Panc1 (cell line): ENCODE measurements around the gene EBLN2. TPM values are rescaled to one million over a fixed set of nuclear protein-coding genes. Genes with fewer than 3 reads are reported as not detected.

ENCODE experiments used
- ATAC-seq: fragments of 200-7000 bp; cut with Tn5 transposase; 2 replicates; pipeline ENCODE4 v1.9.1; 2020; ENCODE audit warnings: mild to moderate bottlenecking, moderate library complexity
- BruUV-seq: library from RNA; stranded (reverse); fragments of 400-500 nt; replicated peaks from 2 replicates; lab custom pipeline; 2021; lab: Mats Ljungman, UMichigan
- CTCF ChIA-PET: fragments of 300-600 bp; sonication (Branson Sonifier 250); formaldehyde crosslinking; loops from one replicate; lab custom pipeline; 2022; ENCODE audit warnings: antibody characterized with exemption; lab: Charles Lee
- POLR2A ChIA-PET: fragments of 300-600 bp; sonication (Branson Sonifier 250); formaldehyde crosslinking; loops from one replicate; lab custom pipeline; 2022; ENCODE audit warnings: antibody characterized with exemption; lab: Charles Lee
- DNase-seq: peaks from one replicate; pipeline ENCODE4 v3.0.0-alpha.2; 2010; ENCODE audit warnings: low read depth, low spot score
- H3K27ac ChIP-seq: 2 replicates; pipeline ENCODE4 v1.5.1; 2011; ENCODE audit warnings: mild to moderate bottlenecking, low read length, inconsistent platforms
- H3K27me3 ChIP-seq: fragments of 200-500 bp; sonication (Bioruptor generic); 2 replicates; pipeline ENCODE4 v1.6.0; 2014; ENCODE audit warnings: low read length, inconsistent platforms; ENCODE audit not compliant: control insufficient read depth, insufficient read depth
- H3K36me3 ChIP-seq: fragments of 200-500 bp; sonication (Bioruptor generic); 2 replicates; pipeline ENCODE4 v1.5.1; 2014; ENCODE audit warnings: inconsistent platforms, mild to moderate bottlenecking, low read length, moderate library complexity; ENCODE audit not compliant: control insufficient read depth, insufficient read depth
- H3K4me1 ChIP-seq: 2 replicates; pipeline ENCODE4 v1.5.1; 2011; ENCODE audit warnings: inconsistent platforms, mild to moderate bottlenecking, low read length, moderate library complexity; ENCODE audit not compliant: control insufficient read depth, insufficient read depth
- H3K4me3 ChIP-seq, 2 experiments: 2 replicates each; pipeline ENCODE4 v1.5.1; 2011 to 2012; ENCODE audit warnings: low read depth in 2 of 2, low read length in 2 of 2, mild to moderate bottlenecking in 2 of 2, inconsistent platforms in 1 of 2, moderate library complexity in 1 of 2
- H3K9me3 ChIP-seq: fragments of 200-500 bp; sonication (Bioruptor generic); 2 replicates; pipeline ENCODE4 v1.5.1; 2014; ENCODE audit warnings: low read depth, mild to moderate bottlenecking, inconsistent platforms, low read length, moderate library complexity; ENCODE audit not compliant: control insufficient read depth, insufficient read depth
- POLR2AphosphoS5 ChIP-seq: IDR thresholded peaks from 2 replicates; pipeline ENCODE4 v1.6.1; 2012; ENCODE audit warnings: mild to moderate bottlenecking, low read depth, low read length, moderate library complexity
- SIN3A ChIP-seq: IDR thresholded peaks from 2 replicates; pipeline ENCODE4 v1.6.1; 2012; ENCODE audit warnings: low read depth, mild to moderate bottlenecking, low read length, moderate library complexity, borderline replicate concordance; ENCODE audit not compliant: insufficient read depth
- TCF7L2 ChIP-seq: IDR thresholded peaks from 2 replicates; pipeline ENCODE4 v1.6.1; 2011; ENCODE audit warnings: mild to moderate bottlenecking, low read depth, low read length, inconsistent platforms
- in situ Hi-C: cut with HindIII; loops from 2 replicates; pipeline ENCODE4 v1.10.0; 2016; ENCODE audit warnings: low sequenced_read_pairs, low pct_unique_long_range_greater_than_20kb
- intact Hi-C: fragments of 100-400 bp; cut with micrococcal nuclease; formaldehyde crosslinking; loops from one replicate; pipeline ENCODE4 v1.10.0; 2022; ENCODE audit not compliant: unreplicated experiment
- total RNA-seq: library from RNA; stranded (reverse); gene quantifications from one replicate; pipeline ENCODE4 v1.2.1, GENCODE V29; 2021; ENCODE audit not compliant: unreplicated experiment
- TF ChIP-seq, protein P1 (sequence below): fragments of 450-650 bp; IDR thresholded peaks from 2 replicates; pipeline ENCODE4 v1.5.1; 2017; ENCODE audit warnings: mild to moderate bottlenecking
- TF ChIP-seq, protein P2 (sequence below), 2 experiments: IDR thresholded peaks; 2 replicates each; pipeline ENCODE4 v1.6.1; 2011 to 2012; ENCODE audit warnings: low read depth in 2 of 2, control low read depth in 1 of 2, low read length in 1 of 2, mild to moderate bottlenecking in 1 of 2, moderate library complexity in 1 of 2; ENCODE audit not compliant: insufficient read depth in 1 of 2

The EBLN2 gene
- total RNA-seq, 1 experiment from 2014 or later, result 1.9 TPM

DNA sequence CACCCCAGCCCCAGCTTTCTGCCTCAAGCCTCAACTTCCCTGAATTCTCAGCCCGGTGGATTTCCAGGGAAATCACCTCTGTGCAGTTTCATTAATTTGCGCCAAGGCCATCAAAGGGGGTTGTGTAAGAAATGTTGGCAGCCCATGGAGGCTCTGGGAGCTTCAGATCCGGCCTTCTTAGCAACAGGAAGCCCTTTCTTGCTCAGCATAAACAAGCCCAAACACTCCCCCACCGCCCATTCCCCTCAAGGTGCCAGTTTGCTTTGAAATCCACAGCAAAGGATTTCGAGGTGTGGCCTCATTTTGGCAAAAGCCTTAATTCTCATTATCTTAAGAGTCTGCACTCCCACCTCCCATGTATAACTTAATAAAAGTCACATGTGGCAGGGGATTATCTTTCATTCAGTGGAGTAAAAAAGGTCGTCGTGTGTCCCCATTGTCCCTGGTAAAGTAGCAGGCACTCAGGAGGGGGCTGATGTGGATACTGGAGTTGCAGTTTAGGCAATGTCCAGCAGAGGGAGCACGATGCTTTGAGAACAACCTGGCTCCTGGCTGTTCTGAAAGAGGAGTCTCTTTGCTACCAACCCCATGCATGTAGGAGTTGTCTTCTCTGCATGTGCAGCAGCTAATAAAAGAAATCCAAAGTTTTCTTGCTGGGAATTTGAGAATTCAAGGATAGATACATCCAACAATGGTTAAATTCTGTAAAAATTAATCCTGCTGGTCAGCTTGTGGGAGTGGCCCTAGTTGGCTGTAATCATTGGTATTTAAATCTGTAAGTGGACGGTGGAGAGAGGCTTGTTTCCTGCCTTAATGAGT lies 39.5 kb downstream of the EBLN2 start:
- in situ Hi-C loops, result no loop called here
- intact Hi-C loops, result loop anchor here (1.0 kb wide), 2 partner anchors 331 to 401 kb away; no protein-coding TSS in a partner anchor
- Histone ChIP-seq H3K36me3 (no peaks in the 10 kb centered on the region), H3K27ac (no peak overlapping the region), H3K4me3 (no peak overlapping the region), H3K27me3 (no peaks in the 10 kb centered on the region), H3K4me1 (no peaks in the 10 kb centered on the region), H3K9me3 (no peaks in the 10 kb centered on the region)
- POLR2A ChIA-PET, result no interaction called here
- ATAC-seq, result peak; percentile 92
- no TSS peak for BruUV-seq
- CTCF ChIA-PET, result no interaction called here
- DNase-seq, result peak; percentile 48
- TF ChIP-seq TCF7L2, result no peak
- TF ChIP-seq, protein P1, sequence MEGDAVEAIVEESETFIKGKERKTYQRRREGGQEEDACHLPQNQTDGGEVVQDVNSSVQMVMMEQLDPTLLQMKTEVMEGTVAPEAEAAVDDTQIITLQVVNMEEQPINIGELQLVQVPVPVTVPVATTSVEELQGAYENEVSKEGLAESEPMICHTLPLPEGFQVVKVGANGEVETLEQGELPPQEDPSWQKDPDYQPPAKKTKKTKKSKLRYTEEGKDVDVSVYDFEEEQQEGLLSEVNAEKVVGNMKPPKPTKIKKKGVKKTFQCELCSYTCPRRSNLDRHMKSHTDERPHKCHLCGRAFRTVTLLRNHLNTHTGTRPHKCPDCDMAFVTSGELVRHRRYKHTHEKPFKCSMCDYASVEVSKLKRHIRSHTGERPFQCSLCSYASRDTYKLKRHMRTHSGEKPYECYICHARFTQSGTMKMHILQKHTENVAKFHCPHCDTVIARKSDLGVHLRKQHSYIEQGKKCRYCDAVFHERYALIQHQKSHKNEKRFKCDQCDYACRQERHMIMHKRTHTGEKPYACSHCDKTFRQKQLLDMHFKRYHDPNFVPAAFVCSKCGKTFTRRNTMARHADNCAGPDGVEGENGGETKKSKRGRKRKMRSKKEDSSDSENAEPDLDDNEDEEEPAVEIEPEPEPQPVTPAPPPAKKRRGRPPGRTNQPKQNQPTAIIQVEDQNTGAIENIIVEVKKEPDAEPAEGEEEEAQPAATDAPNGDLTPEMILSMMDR, result peak; percentile 83
- no peak for TF ChIP-seq SIN3A

DNA sequence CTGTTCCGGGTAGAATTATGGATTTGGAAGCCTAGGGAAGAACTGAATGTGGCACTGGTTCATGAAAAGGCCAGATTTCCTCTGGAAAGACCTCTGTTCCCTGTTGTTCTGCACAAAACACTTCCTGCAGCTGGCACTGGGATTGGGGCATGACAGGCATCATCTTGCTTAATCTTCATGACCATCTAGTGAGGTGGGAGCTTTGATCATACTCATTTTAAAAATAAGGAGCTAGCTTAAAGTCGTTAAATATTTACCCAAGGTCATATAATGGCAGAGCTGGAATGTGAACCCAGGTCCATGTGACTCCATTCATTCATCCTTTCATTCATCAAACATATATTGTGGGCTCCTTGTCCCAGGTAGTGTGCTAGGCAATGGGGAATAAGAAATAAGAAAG lies 40.4 kb downstream of the EBLN2 start:
- no peaks in the 10 kb centered on the region for H3K4me1 ChIP-seq
- H3K36me3 ChIP-seq, result no peaks in the 10 kb centered on the region
- H3K9me3 ChIP-seq, result no peaks in the 10 kb centered on the region
- intact Hi-C loops (loop anchor here (1.0 kb wide), 2 partner anchors 330 to 400 kb away; no protein-coding TSS in a partner anchor), in situ Hi-C loops (no loop called here)
- ATAC-seq (no peak), DNase-seq (no peak)
- ChIA-PET CTCF (no interaction called here), POLR2A (no interaction called here)
- H3K27me3 ChIP-seq, result no peaks in the 10 kb centered on the region
- no peak overlapping the region for H3K4me3 ChIP-seq
- no TSS peak for BruUV-seq
- no peak for TF ChIP-seq POLR2AphosphoS5
- no peak for TF ChIP-seq TCF7L2
- TF ChIP-seq, protein P2, sequence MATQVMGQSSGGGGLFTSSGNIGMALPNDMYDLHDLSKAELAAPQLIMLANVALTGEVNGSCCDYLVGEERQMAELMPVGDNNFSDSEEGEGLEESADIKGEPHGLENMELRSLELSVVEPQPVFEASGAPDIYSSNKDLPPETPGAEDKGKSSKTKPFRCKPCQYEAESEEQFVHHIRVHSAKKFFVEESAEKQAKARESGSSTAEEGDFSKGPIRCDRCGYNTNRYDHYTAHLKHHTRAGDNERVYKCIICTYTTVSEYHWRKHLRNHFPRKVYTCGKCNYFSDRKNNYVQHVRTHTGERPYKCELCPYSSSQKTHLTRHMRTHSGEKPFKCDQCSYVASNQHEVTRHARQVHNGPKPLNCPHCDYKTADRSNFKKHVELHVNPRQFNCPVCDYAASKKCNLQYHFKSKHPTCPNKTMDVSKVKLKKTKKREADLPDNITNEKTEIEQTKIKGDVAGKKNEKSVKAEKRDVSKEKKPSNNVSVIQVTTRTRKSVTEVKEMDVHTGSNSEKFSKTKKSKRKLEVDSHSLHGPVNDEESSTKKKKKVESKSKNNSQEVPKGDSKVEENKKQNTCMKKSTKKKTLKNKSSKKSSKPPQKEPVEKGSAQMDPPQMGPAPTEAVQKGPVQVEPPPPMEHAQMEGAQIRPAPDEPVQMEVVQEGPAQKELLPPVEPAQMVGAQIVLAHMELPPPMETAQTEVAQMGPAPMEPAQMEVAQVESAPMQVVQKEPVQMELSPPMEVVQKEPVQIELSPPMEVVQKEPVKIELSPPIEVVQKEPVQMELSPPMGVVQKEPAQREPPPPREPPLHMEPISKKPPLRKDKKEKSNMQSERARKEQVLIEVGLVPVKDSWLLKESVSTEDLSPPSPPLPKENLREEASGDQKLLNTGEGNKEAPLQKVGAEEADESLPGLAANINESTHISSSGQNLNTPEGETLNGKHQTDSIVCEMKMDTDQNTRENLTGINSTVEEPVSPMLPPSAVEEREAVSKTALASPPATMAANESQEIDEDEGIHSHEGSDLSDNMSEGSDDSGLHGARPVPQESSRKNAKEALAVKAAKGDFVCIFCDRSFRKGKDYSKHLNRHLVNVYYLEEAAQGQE (IDR thresholded peaks at IDR 0.05; ENCODE audit: insufficient read depth in 1 of 2, low read depth in 2 of 2, low read length in 1 of 2), result no peak
- no peak for TF ChIP-seq SIN3A
- no peak overlapping the region for H3K27ac ChIP-seq

DNA sequence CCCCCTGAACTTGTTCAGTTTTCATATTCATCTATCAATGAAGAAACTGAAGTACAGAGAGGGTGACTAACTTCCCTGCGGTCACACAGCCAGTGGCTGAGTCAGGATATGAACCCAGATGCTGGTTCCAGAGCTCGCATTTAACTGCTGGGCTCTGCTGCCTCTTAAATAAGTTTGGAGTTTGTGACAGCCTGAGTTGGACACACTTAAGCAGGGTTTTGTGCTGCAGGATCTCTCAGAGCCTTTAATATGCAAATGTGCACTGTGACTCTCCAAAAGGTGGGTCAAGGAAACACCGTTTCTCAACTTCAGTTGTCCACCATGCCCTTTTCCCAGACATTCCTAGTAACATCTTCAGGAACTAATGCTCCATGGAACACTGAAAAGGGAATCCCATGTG lies 45.8 kb downstream of the EBLN2 start:
- no peaks in the 10 kb centered on the region for H3K36me3 ChIP-seq
- in situ Hi-C loops, result no loop called here
- no peak overlapping the region for H3K27ac ChIP-seq
- DNase-seq, result no peak
- ChIA-PET CTCF (no interaction called here), POLR2A (no interaction called here)
- ATAC-seq, result no peak
- no peak for TF ChIP-seq TCF7L2
- TF ChIP-seq, protein P1, result no peak
- TF ChIP-seq, protein P2 (IDR thresholded peaks at IDR 0.05; ENCODE audit: insufficient read depth in 1 of 2, low read depth in 2 of 2, low read length in 1 of 2), result no peak
- TF ChIP-seq POLR2AphosphoS5, result no peak
- no peaks in the 10 kb centered on the region for H3K27me3 ChIP-seq
- H3K4me3 ChIP-seq, result no peak overlapping the region
- H3K9me3 ChIP-seq, result no peaks in the 10 kb centered on the region
- intact Hi-C loops, result no loop called here
- BruUV-seq, result no TSS peak
- no peaks in the 10 kb centered on the region for H3K4me1 ChIP-seq
